GM18526 (cell line): ENCODE data around the gene METAP1D.

Source experiments
- POLR2A ChIP-seq: IDR thresholded peaks from 3 replicates; pipeline ENCODE4 v1.6.1; 2011; ENCODE audit not compliant: insufficient read length; ENCODE audit errors: extremely low read depth

METAP1D gene

GRCh38 chr2:172082944-172083627 lies 83.3 kb downstream of the METAP1D start:
- no peak for TF ChIP-seq POLR2A

- TF ChIP-seq POLR2A = no peak
Observed at GRCh38 chr2:172083628-172084394, 84.1 kb downstream of the METAP1D start.

GRCh38 chr2:172084395-172084644 lies 84.6 kb downstream of the METAP1D start:
- TF ChIP-seq POLR2A = no peak

- TF ChIP-seq POLR2A = no peak
Observed at GRCh38 chr2:172084645-172085459, 85.1 kb downstream of the METAP1D start.

GRCh38 chr2:172085460-172086159 lies 85.9 kb downstream of the METAP1D start, which contains the start of gene DLX1:
DLX1 (plus strand) TSS chr2:172085507; CDS start chr2:172085678, 171 bp downstream.
- TF ChIP-seq POLR2A = no peak

- TF ChIP-seq POLR2A = no peak
Observed at GRCh38 chr2:172086241-172087206, 86.8 kb downstream of the METAP1D start.

GRCh38 chr2:172087207-172087779 lies 87.5 kb downstream of the METAP1D start:
- no peak for TF ChIP-seq POLR2A

GRCh38 chr2:172087780-172088244 lies 88.1 kb downstream of the METAP1D start:
- no peak for TF ChIP-seq POLR2A

- no peak for TF ChIP-seq POLR2A
Observed at GRCh38 chr2:172088245-172089004, 88.7 kb downstream of the METAP1D start.

GRCh38 chr2:172089005-172089504 lies 89.3 kb downstream of the METAP1D start:
- no peak for TF ChIP-seq POLR2A

- no peak for TF ChIP-seq POLR2A
Observed at GRCh38 chr2:172089633-172090032, 89.9 kb downstream of the METAP1D start.

GRCh38 chr2:172090044-172090961 lies 90.5 kb downstream of the METAP1D start:
- TF ChIP-seq POLR2A = no peak
